Uterus (tissue), 2 donors: ENCODE measurements around the gene SLIT3.

Experiments used
- POLR2A ChIP-seq, 2 donors: fragments of 450-650 bp; IDR thresholded peaks; one replicate each; pipeline ENCODE4 v1.6.1; 2016; ENCODE audit warnings: antibody characterized with exemption in 2 of 2, mild to moderate bottlenecking in 1 of 2, moderate library complexity in 1 of 2
- TF ChIP-seq, protein P1 (sequence below), 4 experiments: fragments of 200-600 bp in 2 of 4; fragments of 450-650 bp in 2 of 4; sonication (generic) in 2 of 4; IDR thresholded peaks; one replicate each; pipeline ENCODE4 v1.5.1; 2016 to 2019; ENCODE audit warnings: antibody characterized with exemption in 4 of 4, mild to moderate bottlenecking in 2 of 4, moderate library complexity in 1 of 4

DNA sequence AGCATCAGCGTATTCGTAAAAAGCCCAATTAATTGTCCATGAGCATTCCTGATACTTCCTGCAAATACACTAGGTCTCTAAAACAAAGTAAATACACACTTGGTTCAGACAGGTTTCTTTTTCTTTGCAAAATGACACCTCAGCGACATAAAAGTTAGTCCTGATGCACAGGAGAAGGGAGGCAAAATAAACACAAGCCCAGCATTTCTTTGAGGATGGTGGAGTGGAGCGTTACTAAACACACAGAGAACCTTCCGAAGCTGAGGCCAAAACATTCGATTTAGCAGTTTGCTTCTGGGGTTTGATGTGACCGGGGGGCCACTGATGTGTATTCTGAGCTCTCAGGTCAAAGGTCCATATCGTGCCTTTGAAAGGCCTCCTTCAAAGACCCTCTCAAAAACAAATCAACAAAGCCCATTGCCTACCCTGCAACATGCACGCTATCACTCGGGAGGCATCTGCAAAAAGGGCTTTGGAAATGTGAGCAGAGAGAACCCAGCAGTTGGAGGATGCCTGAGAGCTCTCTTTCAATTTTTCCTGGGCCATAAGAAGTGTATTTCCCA is 453.3 kb downstream of the SLIT3 start:
- TF ChIP-seq, protein P1, sequence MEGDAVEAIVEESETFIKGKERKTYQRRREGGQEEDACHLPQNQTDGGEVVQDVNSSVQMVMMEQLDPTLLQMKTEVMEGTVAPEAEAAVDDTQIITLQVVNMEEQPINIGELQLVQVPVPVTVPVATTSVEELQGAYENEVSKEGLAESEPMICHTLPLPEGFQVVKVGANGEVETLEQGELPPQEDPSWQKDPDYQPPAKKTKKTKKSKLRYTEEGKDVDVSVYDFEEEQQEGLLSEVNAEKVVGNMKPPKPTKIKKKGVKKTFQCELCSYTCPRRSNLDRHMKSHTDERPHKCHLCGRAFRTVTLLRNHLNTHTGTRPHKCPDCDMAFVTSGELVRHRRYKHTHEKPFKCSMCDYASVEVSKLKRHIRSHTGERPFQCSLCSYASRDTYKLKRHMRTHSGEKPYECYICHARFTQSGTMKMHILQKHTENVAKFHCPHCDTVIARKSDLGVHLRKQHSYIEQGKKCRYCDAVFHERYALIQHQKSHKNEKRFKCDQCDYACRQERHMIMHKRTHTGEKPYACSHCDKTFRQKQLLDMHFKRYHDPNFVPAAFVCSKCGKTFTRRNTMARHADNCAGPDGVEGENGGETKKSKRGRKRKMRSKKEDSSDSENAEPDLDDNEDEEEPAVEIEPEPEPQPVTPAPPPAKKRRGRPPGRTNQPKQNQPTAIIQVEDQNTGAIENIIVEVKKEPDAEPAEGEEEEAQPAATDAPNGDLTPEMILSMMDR (IDR thresholded peaks at IDR 0.05), result no peak
- no peak for TF ChIP-seq POLR2A (IDR thresholded peaks at IDR 0.05)
